Mesenchymal stem cell (in vitro differentiated cells and primary cell): ENCODE results near the gene CPT2.

ENCODE experiments used
- DNase-seq: peaks from one replicate; pipeline ENCODE4 v3.0.0-alpha.2; 2013
- H2AFZ ChIP-seq: one replicate; pipeline ENCODE4 v1.6.1; 2013; ENCODE audit warnings: low read depth, mild to moderate bottlenecking, control low read depth, inconsistent platforms, low read length, moderate library complexity
- H2AK5ac ChIP-seq: 2 replicates; pipeline ENCODE4 v1.6.1; 2013; ENCODE audit warnings: low read length, moderate library complexity, mild to moderate bottlenecking, inconsistent platforms; ENCODE audit not compliant: severe bottlenecking
- H2BK120ac ChIP-seq: one replicate; pipeline ENCODE4 v1.6.1; 2013; ENCODE audit warnings: low read depth, mild to moderate bottlenecking, inconsistent platforms, low read length, moderate library complexity
- H2BK12ac ChIP-seq, 2 experiments: one replicate each; pipeline ENCODE4 v1.6.1; 2013; ENCODE audit warnings: inconsistent platforms in 2 of 2, low read length in 2 of 2, mild to moderate bottlenecking in 2 of 2, moderate library complexity in 2 of 2, control low read depth in 1 of 2
- H2BK15ac ChIP-seq: one replicate; pipeline ENCODE4 v1.6.1; 2013; ENCODE audit warnings: mild to moderate bottlenecking, low read depth, inconsistent platforms; ENCODE audit not compliant: poor library complexity, severe bottlenecking
- H2BK5ac ChIP-seq: 2 replicates; pipeline ENCODE4 v1.6.1; 2013; ENCODE audit warnings: low read depth, mild to moderate bottlenecking, low read length, control low read depth, inconsistent platforms; ENCODE audit not compliant: poor library complexity, severe bottlenecking
- H3K14ac ChIP-seq, 2 experiments: one replicate each; pipeline ENCODE4 v1.6.1; 2013; ENCODE audit warnings: inconsistent platforms in 2 of 2, low read length in 2 of 2, control low read depth in 1 of 2, mild to moderate bottlenecking in 1 of 2, moderate library complexity in 1 of 2
- H3K18ac ChIP-seq, 2 experiments: one replicate each; pipeline ENCODE4 v1.6.1; 2013; ENCODE audit warnings: inconsistent platforms in 2 of 2, low read length in 2 of 2, control low read depth in 1 of 2, low read depth in 1 of 2, mild to moderate bottlenecking in 1 of 2
- H3K23ac ChIP-seq, 2 experiments: one replicate each; pipeline ENCODE4 v1.6.1; 2013; ENCODE audit warnings: inconsistent platforms in 2 of 2, low read length in 2 of 2, mild to moderate bottlenecking in 2 of 2, moderate library complexity in 2 of 2, control low read depth in 1 of 2
- H3K27ac ChIP-seq: 2 replicates; pipeline ENCODE4 v1.5.1; 2013; ENCODE audit warnings: mild to moderate bottlenecking, moderate library complexity, low read length, control low read depth, inconsistent platforms; ENCODE audit not compliant: poor library complexity, severe bottlenecking
- H3K27me3 ChIP-seq, 2 experiments: 2 replicates each; pipeline versions ENCODE4 v1.6.1 to v1.7.0; 2013; ENCODE audit warnings: low read length in 2 of 2, mild to moderate bottlenecking in 2 of 2, moderate library complexity in 2 of 2, control low read depth in 1 of 2, inconsistent platforms in 1 of 2; ENCODE audit not compliant: control insufficient read depth in 1 of 2, insufficient read depth in 1 of 2
- H3K36me3 ChIP-seq, 2 experiments: 2 replicates each; pipeline versions ENCODE4 v1.6.1 to v1.7.0; 2013; ENCODE audit warnings: low read length in 2 of 2, control low read depth in 1 of 2, inconsistent platforms in 1 of 2, low read depth in 1 of 2, mild to moderate bottlenecking in 1 of 2; ENCODE audit not compliant: insufficient read depth in 2 of 2, control insufficient read depth in 1 of 2
- H3K4ac ChIP-seq, 2 experiments: one replicate each; pipeline ENCODE4 v1.6.1; 2013; ENCODE audit warnings: inconsistent platforms in 2 of 2, low read length in 2 of 2, mild to moderate bottlenecking in 2 of 2, moderate library complexity in 2 of 2, control low read depth in 1 of 2, low read depth in 1 of 2
- H3K4me1 ChIP-seq: 2 replicates; pipeline ENCODE4 v1.6.1; 2013; ENCODE audit warnings: low read depth, low read length, control low read depth; ENCODE audit not compliant: control insufficient read depth, insufficient read depth
- H3K4me2 ChIP-seq: 2 replicates; pipeline ENCODE4 v1.6.1; 2013; ENCODE audit warnings: low read length, mild to moderate bottlenecking, inconsistent platforms; ENCODE audit not compliant: poor library complexity, severe bottlenecking
- H3K4me3 ChIP-seq, 2 experiments: 2 replicates each; pipeline versions ENCODE4 v1.5.1 to v1.7.0; 2013; ENCODE audit warnings: low read length in 2 of 2, mild to moderate bottlenecking in 2 of 2, control low read depth in 1 of 2, low read depth in 1 of 2; ENCODE audit not compliant: insufficient read depth in 1 of 2
- H3K79me1 ChIP-seq: replicated peaks from 2 replicates; pipeline ENCODE4 v1.6.1; 2013; ENCODE audit warnings: mild to moderate bottlenecking, control low read depth, low read length, inconsistent platforms; ENCODE audit not compliant: poor library complexity, severe bottlenecking
- H3K9ac ChIP-seq: 2 replicates; pipeline ENCODE4 v1.7.0; 2013; ENCODE audit warnings: mild to moderate bottlenecking, low read length, moderate library complexity
- H3K9me3 ChIP-seq: 2 replicates; pipeline ENCODE4 v1.7.0; 2013; ENCODE audit warnings: mild to moderate bottlenecking, low read length; ENCODE audit not compliant: control insufficient read depth
- H4K8ac ChIP-seq: one replicate; pipeline ENCODE4 v1.6.1; 2013; ENCODE audit warnings: inconsistent platforms, mild to moderate bottlenecking, low read length, moderate library complexity
- H4K91ac ChIP-seq: one replicate; pipeline ENCODE4 v1.6.1; 2013; ENCODE audit warnings: mild to moderate bottlenecking, low read length, inconsistent platforms
- WGBS: methylation state at CpG from one replicate; pipeline ENCODE4 v1.1.7; 2013; ENCODE audit warnings: mixed read lengths; 5-methylcytosine and 5-hydroxymethylcytosine counted together

Gene CPT2

GRCh38 chr1:53154859-53155438 lies 41.7 kb upstream of the CPT2 start:
- Histone ChIP-seq H3K4me3 (no peak overlapping the region), H4K8ac (no peak overlapping the region), H3K4me2 (no peak overlapping the region), H2BK120ac (no peak overlapping the region), H3K23ac (no peak overlapping the region), H3K4me1 (peaks cover 1% of the 10 kb centered on the region), H4K91ac (no peak overlapping the region), H3K27ac (no peak overlapping the region), H3K27me3 (no peaks in the 10 kb centered on the region), H3K9ac (no peak overlapping the region), H3K4ac (no peak overlapping the region), H3K79me1 (no peaks in the 10 kb centered on the region), H2BK12ac (peak overlapping the region in 1 of 2 experiments; percentile 59), H2AFZ (peak overlapping the region; percentile 62), H3K18ac (peak overlapping the region in 1 of 2 experiments; percentile 28), H3K36me3 (no peaks in the 10 kb centered on the region), H2BK15ac (no peak overlapping the region), H3K14ac (no peak overlapping the region), H3K9me3 (no peaks in the 10 kb centered on the region), H2AK5ac (no peak overlapping the region), H2BK5ac (no peak overlapping the region)
- 93% methylated on average over 8 of the region's 8 CpGs for WGBS
- no peak for DNase-seq

DNA sequence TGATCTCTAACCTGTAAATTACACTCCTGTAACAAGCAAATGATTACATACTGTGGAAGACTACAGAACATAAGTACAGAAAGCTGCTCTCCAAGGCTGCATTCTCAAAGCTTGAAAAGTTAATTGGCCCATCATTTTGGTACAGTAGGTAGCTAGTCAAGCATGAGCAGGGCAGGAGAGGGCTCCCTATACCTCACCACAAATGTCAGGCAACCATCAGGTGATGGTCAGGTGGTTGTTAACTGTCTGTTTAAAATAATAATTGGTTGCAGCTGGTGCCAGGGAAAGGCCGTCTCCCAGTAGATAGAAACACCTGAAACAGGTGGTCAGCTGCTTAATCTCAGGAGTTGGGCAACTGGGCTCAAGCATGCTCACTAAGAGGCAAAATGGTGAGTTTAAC lies 41.1 kb upstream of the CPT2 start:
- Histone ChIP-seq H2AK5ac (no peak overlapping the region), H2AFZ (no peak overlapping the region), H2BK120ac (no peak overlapping the region), H3K36me3 (no peaks in the 10 kb centered on the region), H3K79me1 (no peaks in the 10 kb centered on the region), H2BK12ac (no peak overlapping the region), H3K4me3 (no peak overlapping the region), H3K18ac (no peak overlapping the region), H3K4me2 (no peak overlapping the region), H3K9me3 (no peaks in the 10 kb centered on the region), H2BK15ac (no peak overlapping the region), H3K14ac (no peak overlapping the region), H3K27ac (no peak overlapping the region), H2BK5ac (no peak overlapping the region), H4K8ac (no peak overlapping the region), H3K4ac (peak overlapping the region in 1 of 2 experiments; percentile 39), H3K23ac (no peak overlapping the region), H4K91ac (no peak overlapping the region), H3K27me3 (no peaks in the 10 kb centered on the region), H3K9ac (no peak overlapping the region), H3K4me1 (peaks cover 1% of the 10 kb centered on the region)
- 93% methylated on average over 1 of the region's 1 CpG for WGBS
- no peak for DNase-seq

- Histone ChIP-seq H3K4ac (peak overlapping the region in 1 of 2 experiments; percentile 39), H3K4me3 (no peak overlapping the region), H2AFZ (no peak overlapping the region), H3K9me3 (no peaks in the 10 kb centered on the region), H4K8ac (no peak overlapping the region), H3K23ac (no peak overlapping the region), H3K79me1 (no peaks in the 10 kb centered on the region), H3K27ac (no peak overlapping the region), H2BK5ac (no peak overlapping the region), H2BK15ac (no peak overlapping the region), H3K14ac (no peak overlapping the region), H3K18ac (no peak overlapping the region), H3K4me2 (no peak overlapping the region), H3K36me3 (no peaks in the 10 kb centered on the region), H2AK5ac (no peak overlapping the region), H2BK120ac (no peak overlapping the region), H4K91ac (no peak overlapping the region), H3K27me3 (no peaks in the 10 kb centered on the region), H3K4me1 (peaks cover 3% of the 10 kb centered on the region), H2BK12ac (no peak overlapping the region), H3K9ac (no peak overlapping the region)
- no peak for DNase-seq
- WGBS, result 95% methylated on average over 7 of the region's 7 CpGs
Observed at GRCh38 chr1:53155945-53156344, 40.7 kb upstream of the CPT2 start.

- no peak overlapping the region for H3K9ac ChIP-seq
- no peak overlapping the region for H2BK15ac ChIP-seq
- H2AFZ ChIP-seq, result no peak overlapping the region
- no peak overlapping the region for H2BK120ac ChIP-seq
- no peak overlapping the region for H3K4me2 ChIP-seq
- no peak overlapping the region for H3K27ac ChIP-seq
- H3K4me3 ChIP-seq, result no peak overlapping the region
- no peak overlapping the region for H4K8ac ChIP-seq
- 71% methylated on average over 1 of the region's 3 CpGs for WGBS
- no peak overlapping the region for H3K14ac ChIP-seq
- H3K4me1 ChIP-seq, result peaks cover 5% of the 10 kb centered on the region
- no peaks in the 10 kb centered on the region for H3K79me1 ChIP-seq
- no peaks in the 10 kb centered on the region for H3K36me3 ChIP-seq
- H2AK5ac ChIP-seq, result no peak overlapping the region
- no peak overlapping the region for H3K4ac ChIP-seq
- no peaks in the 10 kb centered on the region for H3K9me3 ChIP-seq
- DNase-seq, result no peak
- no peak overlapping the region for H3K23ac ChIP-seq
- no peaks in the 10 kb centered on the region for H3K27me3 ChIP-seq
- H2BK5ac ChIP-seq, result no peak overlapping the region
- no peak overlapping the region for H3K18ac ChIP-seq
- H2BK12ac ChIP-seq, result no peak overlapping the region
- no peak overlapping the region for H4K91ac ChIP-seq
Observed at GRCh38 chr1:53156783-53157182, 39.8 kb upstream of the CPT2 start.
